ENCODE measurements around the gene CUL2.

DNA sequence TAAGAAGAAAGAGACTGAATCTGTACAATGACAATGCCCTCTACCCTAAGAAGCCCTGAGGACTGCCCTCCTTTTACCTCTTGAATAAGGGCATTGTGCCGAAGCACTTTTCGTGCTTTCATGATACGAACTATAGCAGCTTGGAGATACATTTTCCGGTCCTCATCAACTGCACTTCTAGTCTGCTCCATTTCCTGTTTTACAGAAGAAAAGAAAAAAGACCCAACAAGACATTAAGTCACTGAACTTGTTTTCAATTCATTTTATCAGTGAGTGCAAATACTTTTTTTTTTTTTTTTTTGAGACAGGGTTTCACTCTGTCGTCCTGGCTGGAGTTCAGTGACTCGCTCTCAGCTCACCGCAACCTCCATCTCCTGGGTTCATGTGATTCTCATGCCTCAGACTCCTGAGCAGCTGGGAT is 78.4 kb downstream of the CUL2 start:
- TF ChIP-seq POLR2AphosphoS5 (IDR thresholded peaks at IDR 0.05; ENCODE audit: low read depth, low read length) (no peak), TAF1 (IDR thresholded peaks at IDR 0.05; ENCODE audit: borderline replicate concordance, insufficient read depth, low read length) (no peak), SIN3A (IDR thresholded peaks at IDR 0.05; ENCODE audit: borderline replicate concordance, insufficient read depth, low read length) (no peak), FOXP2 (optimal IDR thresholded peaks at IDR 0.05; ENCODE audit: borderline replicate concordance, extremely low read depth, extremely low read length, insufficient read depth) (no peak)
- TF ChIP-seq, protein P1, sequence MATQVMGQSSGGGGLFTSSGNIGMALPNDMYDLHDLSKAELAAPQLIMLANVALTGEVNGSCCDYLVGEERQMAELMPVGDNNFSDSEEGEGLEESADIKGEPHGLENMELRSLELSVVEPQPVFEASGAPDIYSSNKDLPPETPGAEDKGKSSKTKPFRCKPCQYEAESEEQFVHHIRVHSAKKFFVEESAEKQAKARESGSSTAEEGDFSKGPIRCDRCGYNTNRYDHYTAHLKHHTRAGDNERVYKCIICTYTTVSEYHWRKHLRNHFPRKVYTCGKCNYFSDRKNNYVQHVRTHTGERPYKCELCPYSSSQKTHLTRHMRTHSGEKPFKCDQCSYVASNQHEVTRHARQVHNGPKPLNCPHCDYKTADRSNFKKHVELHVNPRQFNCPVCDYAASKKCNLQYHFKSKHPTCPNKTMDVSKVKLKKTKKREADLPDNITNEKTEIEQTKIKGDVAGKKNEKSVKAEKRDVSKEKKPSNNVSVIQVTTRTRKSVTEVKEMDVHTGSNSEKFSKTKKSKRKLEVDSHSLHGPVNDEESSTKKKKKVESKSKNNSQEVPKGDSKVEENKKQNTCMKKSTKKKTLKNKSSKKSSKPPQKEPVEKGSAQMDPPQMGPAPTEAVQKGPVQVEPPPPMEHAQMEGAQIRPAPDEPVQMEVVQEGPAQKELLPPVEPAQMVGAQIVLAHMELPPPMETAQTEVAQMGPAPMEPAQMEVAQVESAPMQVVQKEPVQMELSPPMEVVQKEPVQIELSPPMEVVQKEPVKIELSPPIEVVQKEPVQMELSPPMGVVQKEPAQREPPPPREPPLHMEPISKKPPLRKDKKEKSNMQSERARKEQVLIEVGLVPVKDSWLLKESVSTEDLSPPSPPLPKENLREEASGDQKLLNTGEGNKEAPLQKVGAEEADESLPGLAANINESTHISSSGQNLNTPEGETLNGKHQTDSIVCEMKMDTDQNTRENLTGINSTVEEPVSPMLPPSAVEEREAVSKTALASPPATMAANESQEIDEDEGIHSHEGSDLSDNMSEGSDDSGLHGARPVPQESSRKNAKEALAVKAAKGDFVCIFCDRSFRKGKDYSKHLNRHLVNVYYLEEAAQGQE (IDR thresholded peaks at IDR 0.05; ENCODE audit: insufficient read depth in 1 of 2, low read depth in 2 of 2, low read length in 2 of 2), result no peak
